NOMO-1 (cell line): Measurements from ENCODE around the gene SPR.

ENCODE experiments used
- DNase-seq, 2 experiments: peaks; one replicate each; lab custom pipeline; 2025; ENCODE audit not compliant: unreplicated experiment in 2 of 2; lab: John Stamatoyannopoulos, UW

The SPR gene

GRCh38 chr2:72915320-72915906 lies 28.2 kb downstream of the SPR start:
- no peak for DNase-seq

GRCh38 chr2:72915907-72916742 lies 28.9 kb downstream of the SPR start:
- DNase-seq: peak in 1 of 2 experiments; percentile 15

- DNase-seq: no peak
Observed at GRCh38 chr2:72916743-72917137, 29.5 kb downstream of the SPR start.

GRCh38 chr2:72917138-72917876 lies 30.1 kb downstream of the SPR start, which contains the start of gene EMX1:
TSS of gene EMX1 (plus strand) at chr2:72917519. CDS start at chr2:72917853, 334 bp downstream.
- no peak for DNase-seq

- no peak for DNase-seq
Observed at GRCh38 chr2:72917877-72918553, 30.8 kb downstream of the SPR start.

GRCh38 chr2:72919414-72920317 lies 32.5 kb downstream of the SPR start:
- DNase-seq: no peak

GRCh38 chr2:72920318-72921087 lies 33.3 kb downstream of the SPR start:
- DNase-seq: no peak

- no peak for DNase-seq
Observed at GRCh38 chr2:72921088-72921851, 34.1 kb downstream of the SPR start.

- no peak for DNase-seq
Observed at GRCh38 chr2:72921853-72922252, 34.6 kb downstream of the SPR start.

- no peak for DNase-seq
Observed at GRCh38 chr2:72923833-72924352, 36.7 kb downstream of the SPR start.

- DNase-seq: no peak
Observed at GRCh38 chr2:72924353-72925240, 37.4 kb downstream of the SPR start.

GRCh38 chr2:72925328-72925943 lies 38.2 kb downstream of the SPR start:
- no peak for DNase-seq

- DNase-seq: no peak
Observed at GRCh38 chr2:72926368-72926767, 39.2 kb downstream of the SPR start.

- peak in 1 of 2 experiments; percentile 12 for DNase-seq
Observed at GRCh38 chr2:72926811-72927465, 39.7 kb downstream of the SPR start.

- no peak for DNase-seq
Observed at GRCh38 chr2:72927619-72928550, 40.7 kb downstream of the SPR start.
